ENCODE results near the gene CLSTN3.
"Not testable (repeated sequence)": the region's sequence is repeated elsewhere in the genome, so short reads cannot be mapped to it uniquely, and the experiment has no call there.

The CLSTN3 gene

GRCh38 chr12:7162691-7163114 is 32.5 kb downstream of the CLSTN3 start:
- DNase-seq (ENCODE audit: low read depth in 1 of 2, low spot score in 1 of 2), result peak; percentile 9 to 62
- in situ Hi-C loops (cut with HindIII; ENCODE audit: low pct_unique_long_range_greater_than_20kb, low sequenced_read_pairs), result no loop called here
- TF ChIP-seq JUND (IDR thresholded peaks at IDR 0.05; ENCODE audit: low read depth), result no peak

- no peak for TF ChIP-seq JUND (IDR thresholded peaks at IDR 0.05; ENCODE audit: low read depth)
- in situ Hi-C loops (cut with HindIII; ENCODE audit: low pct_unique_long_range_greater_than_20kb, low sequenced_read_pairs), result no loop called here
- DNase-seq (ENCODE audit: low read depth in 1 of 2, low spot score in 1 of 2), result no peak
Observed at GRCh38 chr12:7169951-7170350, 39.8 kb downstream of the CLSTN3 start.

- in situ Hi-C loops (cut with HindIII; ENCODE audit: low pct_unique_long_range_greater_than_20kb, low sequenced_read_pairs), result no loop called here
- no peak for DNase-seq (ENCODE audit: low read depth in 1 of 2, low spot score in 1 of 2)
- TF ChIP-seq JUND (IDR thresholded peaks at IDR 0.05; ENCODE audit: low read depth), result no peak
Observed at GRCh38 chr12:7171854-7172253, 41.7 kb downstream of the CLSTN3 start.

- in situ Hi-C loops (cut with HindIII; ENCODE audit: low pct_unique_long_range_greater_than_20kb, low sequenced_read_pairs), result no loop called here
- no peak for TF ChIP-seq JUND (IDR thresholded peaks at IDR 0.05; ENCODE audit: low read depth)
- no peak for DNase-seq (ENCODE audit: low read depth in 1 of 2, low spot score in 1 of 2)
Observed at GRCh38 chr12:7175493-7175892, 45.3 kb downstream of the CLSTN3 start.

- no peak for TF ChIP-seq JUND (IDR thresholded peaks at IDR 0.05; ENCODE audit: low read depth)
- DNase-seq (ENCODE audit: low read depth in 1 of 2, low spot score in 1 of 2), result no peak
- in situ Hi-C loops (cut with HindIII; ENCODE audit: low pct_unique_long_range_greater_than_20kb, low sequenced_read_pairs), result no loop called here
Observed at GRCh38 chr12:7176595-7176994, 46.4 kb downstream of the CLSTN3 start.

- TF ChIP-seq JUND (IDR thresholded peaks at IDR 0.05; ENCODE audit: low read depth), result no peak
- in situ Hi-C loops (cut with HindIII; ENCODE audit: low pct_unique_long_range_greater_than_20kb, low sequenced_read_pairs), result no loop called here
- DNase-seq (ENCODE audit: low read depth in 1 of 2, low spot score in 1 of 2), result no peak
Observed at GRCh38 chr12:7178481-7178880, 48.3 kb downstream of the CLSTN3 start.

GRCh38 chr12:7180685-7181084 is 50.5 kb downstream of the CLSTN3 start:
- in situ Hi-C loops (cut with HindIII; ENCODE audit: low pct_unique_long_range_greater_than_20kb, low sequenced_read_pairs), result no loop called here

GRCh38 chr12:7186058-7186457 is 55.9 kb downstream of the CLSTN3 start:
- in situ Hi-C loops (cut with HindIII; ENCODE audit: low pct_unique_long_range_greater_than_20kb, low sequenced_read_pairs), result not testable (repeated sequence)

More at GRCh38 chr12:7180685-7181084, 50.5 kb downstream of the CLSTN3 start:
- no peak for DNase-seq (ENCODE audit: low read depth in 1 of 2, low spot score in 1 of 2)
- TF ChIP-seq JUND (IDR thresholded peaks at IDR 0.05; ENCODE audit: low read depth), result no peak

GRCh38 chr12:7188562-7189397 is 58.6 kb downstream of the CLSTN3 start:
- TF ChIP-seq JUND (IDR thresholded peaks at IDR 0.05; ENCODE audit: low read depth), result no peak
- DNase-seq (ENCODE audit: low read depth in 1 of 2, low spot score in 1 of 2), result peak; percentile 4 to 44
- in situ Hi-C loops (cut with HindIII; ENCODE audit: low pct_unique_long_range_greater_than_20kb, low sequenced_read_pairs), result no loop called here

More at GRCh38 chr12:7186058-7186457, 55.9 kb downstream of the CLSTN3 start:
- DNase-seq (ENCODE audit: low read depth in 1 of 2, low spot score in 1 of 2), result not testable (repeated sequence)

- no peak for TF ChIP-seq JUND (IDR thresholded peaks at IDR 0.05; ENCODE audit: low read depth)
- in situ Hi-C loops (cut with HindIII; ENCODE audit: low pct_unique_long_range_greater_than_20kb, low sequenced_read_pairs), result no loop called here
- DNase-seq (ENCODE audit: low read depth in 1 of 2, low spot score in 1 of 2), result peak; percentile 35 to 87
Observed at GRCh38 chr12:7189398-7190267, 59.5 kb downstream of the CLSTN3 start, which contains the start of gene PEX5. PEX5 (plus strand) TSS chr12:7189686; CDS start chr12:7190378, 692 bp downstream.

GRCh38 chr12:7190268-7191055 is 60.3 kb downstream of the CLSTN3 start:
- in situ Hi-C loops (cut with HindIII; ENCODE audit: low pct_unique_long_range_greater_than_20kb, low sequenced_read_pairs), result no loop called here
- no peak for DNase-seq (ENCODE audit: low read depth in 1 of 2, low spot score in 1 of 2)
- TF ChIP-seq JUND (IDR thresholded peaks at IDR 0.05; ENCODE audit: low read depth), result no peak

GRCh38 chr12:7193674-7194073 is 63.5 kb downstream of the CLSTN3 start:
- DNase-seq (ENCODE audit: low read depth in 1 of 2, low spot score in 1 of 2), result no peak
- TF ChIP-seq JUND (IDR thresholded peaks at IDR 0.05; ENCODE audit: low read depth), result no peak
- in situ Hi-C loops (cut with HindIII; ENCODE audit: low pct_unique_long_range_greater_than_20kb, low sequenced_read_pairs), result no loop called here
